Measurements from ENCODE around the gene PSMC5.

The PSMC5 gene

DNA sequence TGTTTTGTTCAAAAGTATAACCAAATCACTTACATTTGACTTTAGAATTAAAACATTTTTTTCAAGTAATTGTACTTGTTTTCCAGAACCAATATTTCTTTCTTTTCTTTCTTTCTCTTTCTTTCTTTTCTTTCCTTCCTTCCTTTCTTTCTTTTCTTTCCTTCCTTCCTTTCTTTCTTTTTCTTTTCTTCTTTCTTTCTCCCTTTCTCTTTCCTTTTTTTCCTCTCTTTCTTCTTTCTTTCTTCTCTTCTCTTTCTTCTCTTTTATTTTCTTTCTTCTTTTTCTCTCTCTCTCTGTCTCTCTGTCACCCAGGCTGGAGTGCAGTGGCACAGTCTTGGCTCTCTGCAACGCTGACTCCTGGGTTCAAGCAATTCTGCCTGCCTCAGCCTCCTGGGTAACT, 26.4 kb upstream of the PSMC5 start:
- Histone ChIP-seq H3K79me2 (ENCODE audit: insufficient read depth, low read length) (peaks cover 8% of the 10 kb centered on the region), H3K36me3 (ENCODE audit: insufficient read depth, low read length) (peaks cover 98% of the 10 kb centered on the region), H3K4me3 (ENCODE audit: low read depth in 1 of 2, low read length in 2 of 2) (no peak overlapping the region)

DNA sequence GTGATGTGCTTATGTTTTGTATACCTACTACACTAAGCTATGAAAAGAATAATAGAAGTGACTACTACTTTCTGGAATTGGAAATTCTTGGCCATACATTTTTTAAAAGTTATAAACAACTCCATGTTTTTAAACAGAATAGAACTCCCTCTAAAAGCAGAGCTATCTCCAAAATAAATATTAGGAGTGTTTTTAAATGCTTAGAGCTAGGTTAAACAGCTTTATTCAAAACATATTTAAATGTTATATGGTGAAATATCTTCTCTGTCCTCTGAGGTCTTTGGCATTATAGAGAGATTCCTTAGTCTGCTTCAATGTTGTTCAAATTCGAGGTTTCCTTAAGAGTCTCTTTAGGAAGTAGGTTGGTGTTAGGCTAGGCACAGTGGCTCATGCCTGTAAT, 22.9 kb upstream of the PSMC5 start:
- H3K27ac ChIP-seq (ENCODE audit: low read length), result no peak overlapping the region
- TF ChIP-seq EZH2 (IDR thresholded peaks at IDR 0.05; ENCODE audit: borderline replicate concordance, low read depth, low read length, severe bottlenecking), result no peak
- TF ChIP-seq, protein P1, sequence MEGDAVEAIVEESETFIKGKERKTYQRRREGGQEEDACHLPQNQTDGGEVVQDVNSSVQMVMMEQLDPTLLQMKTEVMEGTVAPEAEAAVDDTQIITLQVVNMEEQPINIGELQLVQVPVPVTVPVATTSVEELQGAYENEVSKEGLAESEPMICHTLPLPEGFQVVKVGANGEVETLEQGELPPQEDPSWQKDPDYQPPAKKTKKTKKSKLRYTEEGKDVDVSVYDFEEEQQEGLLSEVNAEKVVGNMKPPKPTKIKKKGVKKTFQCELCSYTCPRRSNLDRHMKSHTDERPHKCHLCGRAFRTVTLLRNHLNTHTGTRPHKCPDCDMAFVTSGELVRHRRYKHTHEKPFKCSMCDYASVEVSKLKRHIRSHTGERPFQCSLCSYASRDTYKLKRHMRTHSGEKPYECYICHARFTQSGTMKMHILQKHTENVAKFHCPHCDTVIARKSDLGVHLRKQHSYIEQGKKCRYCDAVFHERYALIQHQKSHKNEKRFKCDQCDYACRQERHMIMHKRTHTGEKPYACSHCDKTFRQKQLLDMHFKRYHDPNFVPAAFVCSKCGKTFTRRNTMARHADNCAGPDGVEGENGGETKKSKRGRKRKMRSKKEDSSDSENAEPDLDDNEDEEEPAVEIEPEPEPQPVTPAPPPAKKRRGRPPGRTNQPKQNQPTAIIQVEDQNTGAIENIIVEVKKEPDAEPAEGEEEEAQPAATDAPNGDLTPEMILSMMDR (IDR thresholded peaks at IDR 0.05; ENCODE audit: borderline replicate concordance, extremely low read depth, low read length, poor library complexity, severe bottlenecking), result no peak
- ATAC-seq (ENCODE audit: insufficient read depth, low read depth) (no peak), DNase-seq (no peak)
- H3K9me3 ChIP-seq (ENCODE audit: insufficient read depth, low read length, severe bottlenecking), result no peaks in the 10 kb centered on the region
- peaks cover 97% of the 10 kb centered on the region for H3K36me3 ChIP-seq (ENCODE audit: insufficient read depth, low read length)
- H3K4me2 ChIP-seq (ENCODE audit: insufficient read depth, low read length), result no peak overlapping the region
- no peak overlapping the region for H3K9ac ChIP-seq (ENCODE audit: low read depth, low read length)
- H3K4me1 ChIP-seq (ENCODE audit: insufficient read depth, low read length), result no peaks in the 10 kb centered on the region
- H3K27me3 ChIP-seq (ENCODE audit: insufficient read depth, low read length, poor library complexity), result no peaks in the 10 kb centered on the region
- H3K4me3 ChIP-seq (ENCODE audit: low read depth in 1 of 2, low read length in 2 of 2), result no peak overlapping the region
- peaks cover 4% of the 10 kb centered on the region; the same call in 1 of the 2 replicates for H3K79me2 ChIP-seq (ENCODE audit: insufficient read depth, low read length)
- H2AFZ ChIP-seq (ENCODE audit: low read depth, low read length), result no peak overlapping the region
- no peaks in the 10 kb centered on the region; the same call in 1 of the 2 replicates for H4K20me1 ChIP-seq (ENCODE audit: insufficient read depth, low read length)

More for the DNA sequence above, 26.4 kb upstream of the PSMC5 start:
- Histone ChIP-seq H3K9me3 (ENCODE audit: insufficient read depth, low read length, severe bottlenecking) (no peaks in the 10 kb centered on the region), H2AFZ (ENCODE audit: low read depth, low read length) (no peak overlapping the region), H3K4me1 (ENCODE audit: insufficient read depth, low read length) (no peaks in the 10 kb centered on the region), H3K4me2 (ENCODE audit: insufficient read depth, low read length) (no peak overlapping the region), H3K27me3 (ENCODE audit: insufficient read depth, low read length, poor library complexity) (no peaks in the 10 kb centered on the region), H3K27ac (ENCODE audit: low read length) (no peak overlapping the region), H3K9ac (ENCODE audit: low read depth, low read length) (no peak overlapping the region), H4K20me1 (ENCODE audit: insufficient read depth, low read length) (peaks cover 5% of the 10 kb centered on the region; the same call in 1 of the 2 replicates)
- ATAC-seq (ENCODE audit: insufficient read depth, low read depth) (no peak), DNase-seq (no peak)
- TF ChIP-seq, protein P1 (IDR thresholded peaks at IDR 0.05; ENCODE audit: borderline replicate concordance, extremely low read depth, low read length, poor library complexity, severe bottlenecking), result no peak
- TF ChIP-seq EZH2 (IDR thresholded peaks at IDR 0.05; ENCODE audit: borderline replicate concordance, low read depth, low read length, severe bottlenecking), result no peak

DNA sequence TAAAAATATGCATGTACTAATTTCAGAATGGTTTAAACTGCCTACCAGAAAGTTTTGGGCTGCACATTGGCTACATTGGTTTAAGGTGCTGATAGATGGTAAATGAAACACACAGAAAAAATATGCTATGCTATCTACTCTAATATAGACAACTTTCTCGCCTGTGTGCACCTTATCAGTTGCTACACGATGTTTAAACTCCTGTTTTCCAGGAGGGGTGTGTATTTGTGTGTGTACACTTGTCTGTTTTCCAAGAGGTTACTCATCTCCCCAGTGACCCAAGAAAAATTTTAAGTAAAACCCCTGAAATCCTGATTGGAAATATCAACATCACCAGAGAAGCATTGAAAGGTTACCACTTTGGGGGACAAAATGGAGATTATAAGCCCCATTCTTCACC, 21.6 kb upstream of the PSMC5 start:
- DNase-seq, result no peak
- Histone ChIP-seq H3K4me2 (ENCODE audit: insufficient read depth, low read length) (no peak overlapping the region), H3K27ac (ENCODE audit: low read length) (no peak overlapping the region), H3K4me1 (ENCODE audit: insufficient read depth, low read length) (no peaks in the 10 kb centered on the region), H3K27me3 (ENCODE audit: insufficient read depth, low read length, poor library complexity) (no peaks in the 10 kb centered on the region), H2AFZ (ENCODE audit: low read depth, low read length) (no peak overlapping the region), H3K4me3 (ENCODE audit: low read depth in 1 of 2, low read length in 2 of 2) (no peak overlapping the region), H3K79me2 (ENCODE audit: insufficient read depth, low read length) (peaks cover 4% of the 10 kb centered on the region; the same call in 1 of the 2 replicates), H3K9me3 (ENCODE audit: insufficient read depth, low read length, severe bottlenecking) (no peaks in the 10 kb centered on the region), H3K9ac (ENCODE audit: low read depth, low read length) (no peak overlapping the region), H4K20me1 (ENCODE audit: insufficient read depth, low read length) (no peaks in the 10 kb centered on the region; the same call in 1 of the 2 replicates), H3K36me3 (ENCODE audit: insufficient read depth, low read length) (peaks cover 97% of the 10 kb centered on the region)
- TF ChIP-seq, protein P1 (IDR thresholded peaks at IDR 0.05; ENCODE audit: borderline replicate concordance, extremely low read depth, low read length, poor library complexity, severe bottlenecking), result no peak
- TF ChIP-seq EZH2 (IDR thresholded peaks at IDR 0.05; ENCODE audit: borderline replicate concordance, low read depth, low read length, severe bottlenecking), result no peak
- no peak for ATAC-seq (ENCODE audit: insufficient read depth, low read depth)

DNA sequence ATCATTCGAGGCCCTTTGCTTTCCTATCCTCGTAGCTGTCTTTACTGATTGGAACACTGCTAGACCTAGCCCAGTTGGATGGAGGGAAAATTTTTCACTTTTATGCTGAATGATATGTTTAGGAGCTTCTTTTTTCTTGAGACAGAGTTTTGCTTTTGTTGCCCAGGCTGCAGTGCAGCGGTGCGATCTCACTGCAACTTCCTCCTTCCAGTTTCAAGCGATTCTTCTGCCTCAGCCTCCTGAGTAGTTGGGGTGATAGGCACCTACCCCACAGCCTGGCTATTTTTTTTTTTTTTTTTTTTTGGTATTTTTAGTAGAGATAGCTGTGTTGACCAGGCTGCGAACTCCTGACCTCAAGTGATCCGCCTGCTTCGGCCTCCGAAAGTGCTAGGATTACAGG, 17.3 kb upstream of the PSMC5 start:
- Histone ChIP-seq H3K27ac (ENCODE audit: low read length) (no peak overlapping the region), H2AFZ (ENCODE audit: low read depth, low read length) (no peak overlapping the region), H3K4me1 (ENCODE audit: insufficient read depth, low read length) (no peaks in the 10 kb centered on the region), H3K4me3 (ENCODE audit: low read depth in 1 of 2, low read length in 2 of 2) (no peak overlapping the region), H3K36me3 (ENCODE audit: insufficient read depth, low read length) (peaks cover 99% of the 10 kb centered on the region), H3K9ac (ENCODE audit: low read depth, low read length) (no peak overlapping the region), H3K4me2 (ENCODE audit: insufficient read depth, low read length) (no peak overlapping the region), H4K20me1 (ENCODE audit: insufficient read depth, low read length) (no peaks in the 10 kb centered on the region; the same call in 1 of the 2 replicates), H3K27me3 (ENCODE audit: insufficient read depth, low read length, poor library complexity) (no peaks in the 10 kb centered on the region), H3K79me2 (ENCODE audit: insufficient read depth, low read length) (no peaks in the 10 kb centered on the region), H3K9me3 (ENCODE audit: insufficient read depth, low read length, severe bottlenecking) (no peaks in the 10 kb centered on the region)
- no peak for TF ChIP-seq EZH2 (IDR thresholded peaks at IDR 0.05; ENCODE audit: borderline replicate concordance, low read depth, low read length, severe bottlenecking)
- TF ChIP-seq, protein P1 (IDR thresholded peaks at IDR 0.05; ENCODE audit: borderline replicate concordance, extremely low read depth, low read length, poor library complexity, severe bottlenecking), result no peak
- no peak for ATAC-seq (ENCODE audit: insufficient read depth, low read depth)
- no peak for DNase-seq

All from DND-41 (cell line).